Endodermal cell (in vitro differentiated cells): ENCODE measurements around the gene FASTKD3. TPM values are rescaled to one million over a fixed set of nuclear protein-coding genes. Genes with fewer than 3 reads are reported as not detected.

Experiments
- DNase-seq: peaks from one replicate; pipeline ENCODE4 v3.0.0-alpha.2; 2017
- H3K27ac ChIP-seq: 2 replicates; pipeline ENCODE4 v1.5.1; 2013; ENCODE audit warnings: mild to moderate bottlenecking, low read depth, low read length, moderate library complexity
- H3K27me3 ChIP-seq: 2 replicates; pipeline ENCODE4 v1.6.1; 2013; ENCODE audit warnings: mild to moderate bottlenecking, low read length, moderate library complexity; ENCODE audit not compliant: insufficient read depth, control insufficient read depth, poor library complexity, severe bottlenecking
- H3K36me3 ChIP-seq: 2 replicates; pipeline ENCODE4 v1.7.0; 2013; ENCODE audit warnings: mild to moderate bottlenecking, low read length, moderate library complexity; ENCODE audit not compliant: control insufficient read depth, insufficient read depth
- H3K4me1 ChIP-seq: one replicate; pipeline ENCODE4 v1.7.0; 2013; ENCODE audit warnings: low read length; ENCODE audit not compliant: control insufficient read depth, insufficient read depth
- H3K4me3 ChIP-seq: 2 replicates; pipeline ENCODE4 v1.5.1; 2013; ENCODE audit warnings: mild to moderate bottlenecking, low read length, moderate library complexity
- H3K9ac ChIP-seq: 2 replicates; pipeline ENCODE4 v1.6.1; 2013; ENCODE audit warnings: mild to moderate bottlenecking, low read length, moderate library complexity; ENCODE audit not compliant: poor library complexity, severe bottlenecking; ENCODE audit errors: extremely low read depth
- H3K9me3 ChIP-seq: 2 replicates; pipeline ENCODE4 v1.6.1; 2013; ENCODE audit warnings: mild to moderate bottlenecking, low read length, moderate library complexity; ENCODE audit not compliant: control insufficient read depth
- H3K27ac Mint-ChIP-seq: 2 replicates; pipeline ENCODE4 v1.8.0; 2020; ENCODE audit warnings: mixed read lengths
- H3K27me3 Mint-ChIP-seq: 2 replicates; pipeline ENCODE4 v1.8.0; 2021; ENCODE audit warnings: mild to moderate bottlenecking, mixed read lengths; ENCODE audit not compliant: insufficient read depth
- H3K36me3 Mint-ChIP-seq: 2 replicates; pipeline ENCODE4 v1.8.0; 2020; ENCODE audit warnings: low read depth, mixed read lengths
- H3K4me1 Mint-ChIP-seq: 2 replicates; pipeline ENCODE4 v1.8.0; 2020; ENCODE audit warnings: mixed read lengths
- H3K4me3 Mint-ChIP-seq: 2 replicates; pipeline ENCODE4 v1.8.0; 2020; ENCODE audit warnings: mild to moderate bottlenecking, moderate library complexity, mixed read lengths
- H3K9me3 Mint-ChIP-seq: 2 replicates; pipeline ENCODE4 v1.8.0; 2020; ENCODE audit warnings: mild to moderate bottlenecking, mixed read lengths
- WGBS, 2 experiments: methylation state at CpG; one replicate each; pipeline versions ENCODE4 v1.1.5 to v1.1.7; 2013; ENCODE audit warnings: missing lambda C conversion rate in 2 of 2, mixed read lengths in 1 of 2; ENCODE audit not compliant: insufficient coverage in 1 of 2, insufficient read length in 1 of 2; 5-methylcytosine and 5-hydroxymethylcytosine counted together
- total RNA-seq, 2 donors: library from RNA; stranded (reverse); fragmentation: NEBNext Ultra II Directional in 1 of 2; extraction: Animal tissue kit (Norgen Biotek cat#: 25700) in 1 of 2; gene quantifications; 2 replicates in 1 of 2; 3 replicates in 1 of 2; pipeline ENCODE4 v1.2.1, GENCODE V29; 2021
- TF ChIP-seq, protein P1 (sequence below): fragments of 200-600 bp; sonication (generic); conservative IDR thresholded peaks from 2 replicates; pipeline ENCODE4 v1.5.0; 2021; ENCODE audit warnings: antibody characterized with exemption, mild to moderate bottlenecking

Gene FASTKD3
- total RNA-seq, 2 donors from 2014 or later, result 6.6 to 8.5 TPM

DNA sequence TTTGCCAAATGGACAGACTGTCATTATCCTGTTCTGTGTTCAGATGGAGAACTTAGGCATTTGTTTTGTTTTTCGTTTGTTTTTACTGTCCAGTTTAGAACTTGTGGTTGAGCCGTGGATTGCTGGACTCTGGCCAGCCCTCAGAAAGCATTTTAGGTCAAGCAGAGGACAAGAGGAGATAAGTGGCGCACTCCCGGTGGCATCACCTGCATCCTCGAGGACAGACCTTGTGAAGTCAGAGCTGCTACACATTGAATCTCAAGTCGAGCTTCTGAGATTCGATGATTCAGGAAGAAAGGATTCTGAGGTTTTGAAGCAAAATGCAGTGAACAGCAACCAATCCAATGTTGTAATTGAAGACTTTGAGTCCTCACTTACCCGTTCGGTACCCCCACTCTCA, 9.0 kb upstream of the FASTKD3 start:
- TF ChIP-seq, protein P1, sequence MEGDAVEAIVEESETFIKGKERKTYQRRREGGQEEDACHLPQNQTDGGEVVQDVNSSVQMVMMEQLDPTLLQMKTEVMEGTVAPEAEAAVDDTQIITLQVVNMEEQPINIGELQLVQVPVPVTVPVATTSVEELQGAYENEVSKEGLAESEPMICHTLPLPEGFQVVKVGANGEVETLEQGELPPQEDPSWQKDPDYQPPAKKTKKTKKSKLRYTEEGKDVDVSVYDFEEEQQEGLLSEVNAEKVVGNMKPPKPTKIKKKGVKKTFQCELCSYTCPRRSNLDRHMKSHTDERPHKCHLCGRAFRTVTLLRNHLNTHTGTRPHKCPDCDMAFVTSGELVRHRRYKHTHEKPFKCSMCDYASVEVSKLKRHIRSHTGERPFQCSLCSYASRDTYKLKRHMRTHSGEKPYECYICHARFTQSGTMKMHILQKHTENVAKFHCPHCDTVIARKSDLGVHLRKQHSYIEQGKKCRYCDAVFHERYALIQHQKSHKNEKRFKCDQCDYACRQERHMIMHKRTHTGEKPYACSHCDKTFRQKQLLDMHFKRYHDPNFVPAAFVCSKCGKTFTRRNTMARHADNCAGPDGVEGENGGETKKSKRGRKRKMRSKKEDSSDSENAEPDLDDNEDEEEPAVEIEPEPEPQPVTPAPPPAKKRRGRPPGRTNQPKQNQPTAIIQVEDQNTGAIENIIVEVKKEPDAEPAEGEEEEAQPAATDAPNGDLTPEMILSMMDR, result no peak
- Histone ChIP-seq H3K36me3 (peaks cover 85% of the 10 kb centered on the region), H3K4me1 (no peaks in the 10 kb centered on the region), H3K9me3 (no peaks in the 10 kb centered on the region), H3K4me3 (no peak overlapping the region), H3K27me3 (no peaks in the 10 kb centered on the region), H3K9ac (no peak overlapping the region), H3K27ac (no peak overlapping the region)
- peaks cover 45% of the 10 kb centered on the region for H3K36me3 Mint-ChIP-seq
- H3K27ac Mint-ChIP-seq, result no peak overlapping the region
- 89 to 90% methylated on average over 6 to 9 of the region's 9 CpGs for WGBS, 2 experiments
- no peaks in the 10 kb centered on the region for H3K4me1 Mint-ChIP-seq
- H3K9me3 Mint-ChIP-seq, result no peaks in the 10 kb centered on the region
- no peak overlapping the region for H3K4me3 Mint-ChIP-seq
- H3K27me3 Mint-ChIP-seq, result no peaks in the 10 kb centered on the region
- no peak for DNase-seq

DNA sequence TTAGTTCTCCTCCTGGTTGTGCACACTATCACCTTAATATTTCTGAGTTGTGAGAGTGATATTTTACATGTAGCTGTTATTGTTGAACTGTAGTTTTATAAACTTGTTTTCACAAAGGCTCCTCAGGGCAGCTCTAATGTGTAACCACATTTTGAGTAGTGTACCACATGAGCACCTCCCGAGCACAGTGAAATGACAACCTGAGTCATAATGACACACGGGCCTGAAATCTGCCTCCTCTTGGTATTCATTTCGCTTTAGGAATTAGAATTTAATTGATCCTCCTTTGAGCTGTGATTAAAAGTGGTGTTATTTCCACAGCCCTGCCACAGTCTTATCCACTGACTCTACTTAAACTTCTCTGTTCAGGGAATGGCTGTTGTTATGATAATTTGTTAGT, 8.0 kb upstream of the FASTKD3 start:
- H3K9me3 Mint-ChIP-seq, result no peaks in the 10 kb centered on the region
- no peaks in the 10 kb centered on the region for H3K4me1 Mint-ChIP-seq
- no peak overlapping the region for H3K27ac Mint-ChIP-seq
- Histone ChIP-seq H3K9ac (no peak overlapping the region), H3K27me3 (no peaks in the 10 kb centered on the region), H3K36me3 (peaks cover 81% of the 10 kb centered on the region), H3K27ac (no peak overlapping the region), H3K9me3 (no peaks in the 10 kb centered on the region), H3K4me3 (no peak overlapping the region), H3K4me1 (no peaks in the 10 kb centered on the region)
- DNase-seq, result no peak
- TF ChIP-seq, protein P1, result no peak
- no peaks in the 10 kb centered on the region for H3K27me3 Mint-ChIP-seq
- no peak overlapping the region for H3K4me3 Mint-ChIP-seq
- peaks cover 39% of the 10 kb centered on the region for H3K36me3 Mint-ChIP-seq
- WGBS, 2 experiments, result 90 to 100% methylated on average over 3 of the region's 3 CpGs

DNA sequence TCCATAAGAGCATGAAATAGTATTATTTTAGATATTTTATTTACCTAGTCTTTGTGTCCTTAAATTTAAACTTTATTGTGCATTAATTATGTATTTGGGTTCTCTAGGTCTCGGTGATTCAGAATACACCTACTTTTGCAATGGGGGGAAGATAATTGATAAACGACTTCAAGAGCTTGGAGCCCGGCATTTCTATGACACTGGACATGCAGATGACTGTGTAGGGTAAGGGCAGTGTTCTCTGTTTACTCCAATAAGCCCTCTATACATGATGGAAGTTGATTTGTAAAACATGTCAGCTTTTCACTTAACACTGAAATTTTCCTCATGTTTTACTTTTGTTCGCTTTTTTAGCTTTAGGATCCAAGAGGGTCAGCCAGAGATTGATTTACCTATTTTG, 6.3 kb upstream of the FASTKD3 start:
- peaks cover 6% of the 10 kb centered on the region for H3K4me1 Mint-ChIP-seq
- no peak overlapping the region for H3K4me3 ChIP-seq
- no peaks in the 10 kb centered on the region for H3K9me3 Mint-ChIP-seq
- H3K4me1 ChIP-seq, result peaks cover 4% of the 10 kb centered on the region
- H3K4me3 Mint-ChIP-seq, result no peak overlapping the region
- TF ChIP-seq, protein P1, result no peak
- no peak for DNase-seq
- no peaks in the 10 kb centered on the region for H3K9me3 ChIP-seq
- no peaks in the 10 kb centered on the region for H3K27me3 Mint-ChIP-seq
- H3K27me3 ChIP-seq, result no peaks in the 10 kb centered on the region
- 96 to 98% methylated on average over 4 of the region's 4 CpGs for WGBS, 2 experiments
- no peak overlapping the region for H3K9ac ChIP-seq
- peaks cover 35% of the 10 kb centered on the region for H3K36me3 Mint-ChIP-seq
- no peak overlapping the region for H3K27ac Mint-ChIP-seq
- H3K36me3 ChIP-seq, result peaks cover 65% of the 10 kb centered on the region
- H3K27ac ChIP-seq, result no peak overlapping the region
